Peyer's patch (tissue), 4 donors: Measurements from ENCODE around the gene NHSL2. TPM values are rescaled to one million over a fixed set of nuclear protein-coding genes. Genes with fewer than 3 reads are reported as not detected.

Source experiments
- DNase-seq, 3 donors: peaks; one replicate each; pipeline ENCODE4 v3.0.0-alpha.2; 2017 to 2019
- H3K27ac ChIP-seq, 4 donors: fragments of 200-600 bp; sonication (generic); one replicate each; pipeline ENCODE4 v1.5.1; 2016 to 2019
- H3K27me3 ChIP-seq, 2 donors: fragments of 200-600 bp; sonication (generic); one replicate each; pipeline ENCODE4 v1.5.1; 2019
- H3K36me3 ChIP-seq, 3 donors: fragments of 200-600 bp; sonication (generic); one replicate each; pipeline ENCODE4 v1.5.1; 2016 to 2019
- H3K4me1 ChIP-seq, 4 donors: fragments of 200-600 bp; sonication (generic); one replicate each; pipeline ENCODE4 v1.5.1; 2016 to 2019
- H3K4me3 ChIP-seq, 4 donors: fragments of 200-600 bp; sonication (generic); 1 replicate in 3 of 4; 2 replicates in 1 of 4; pipeline ENCODE4 v1.5.1; 2016 to 2019; ENCODE audit warnings: mild to moderate bottlenecking in 1 of 4
- H3K9me3 ChIP-seq, 4 donors: fragments of 200-600 bp; sonication (generic); one replicate each; pipeline ENCODE4 v1.5.1; 2016 to 2019; ENCODE audit warnings: mild to moderate bottlenecking in 1 of 4
- CTCF ChIP-seq, 6 experiments: fragments of 450-650 bp in 4 of 6; fragments of 200-600 bp in 2 of 6; sonication (generic) in 1 of 6; IDR thresholded peaks; one replicate each; pipeline ENCODE4 v1.5.1; 2017 to 2019; ENCODE audit warnings: antibody characterized with exemption in 6 of 6, mild to moderate bottlenecking in 3 of 6, moderate library complexity in 1 of 6
- POLR2A ChIP-seq, 2 donors: fragments of 450-650 bp; IDR thresholded peaks; one replicate each; pipeline ENCODE4 v1.5.1; 2017; ENCODE audit warnings: antibody characterized with exemption in 2 of 2, mild to moderate bottlenecking in 2 of 2, moderate library complexity in 2 of 2
- total RNA-seq, 4 donors: library from RNA; depleted of rRNA; stranded (reverse); fragments of >200 nt; gene quantifications; one replicate each; pipeline ENCODE4 v1.1.0, GENCODE V29; 2016

NHSL2 gene
- total RNA-seq, 4 donors from 2014 or later = 0.53 to 2.9 (median 2.2) TPM

DNA sequence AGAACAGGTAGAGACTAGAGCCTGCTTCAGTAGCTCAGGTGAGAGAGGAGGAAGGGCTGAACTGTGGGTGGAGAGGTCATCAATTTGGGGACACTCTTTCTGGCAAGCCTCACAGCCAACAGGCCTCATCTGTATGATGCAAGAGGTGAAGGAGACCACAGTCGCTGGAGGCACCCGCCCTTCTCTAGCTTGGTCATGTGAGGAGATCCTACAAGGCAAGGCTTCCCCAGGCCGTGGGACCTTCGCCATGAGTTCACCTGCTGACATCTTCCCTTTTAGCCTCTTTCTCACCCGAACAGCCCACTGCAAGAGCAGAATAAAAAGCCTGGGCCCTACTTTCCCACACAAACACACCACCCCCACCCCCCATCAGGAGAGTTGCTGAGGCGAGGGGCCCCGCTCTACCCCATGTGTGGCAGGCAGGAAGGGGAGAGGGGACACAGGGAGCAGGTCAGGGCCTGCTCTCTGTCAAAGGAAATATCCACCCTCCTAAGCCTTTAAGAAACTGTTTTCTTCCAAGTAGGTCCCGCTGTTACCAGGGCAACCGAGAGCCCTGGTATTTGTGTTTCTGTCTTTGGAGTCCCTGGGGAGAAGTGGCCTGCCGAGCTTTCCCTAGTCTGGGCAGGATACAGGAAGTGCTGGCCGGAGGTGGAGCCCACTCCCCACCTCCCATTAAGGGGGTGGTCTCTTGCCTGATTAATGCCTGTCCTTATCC, 213.0 kb downstream of the NHSL2 start:
- Histone ChIP-seq H3K4me3 (no peak overlapping the region), H3K4me1 (peaks cover 0 to 9% (median 0%) of the 10 kb centered on the region in 4 donors), H3K36me3 (no peaks in the 10 kb centered on the region), H3K27me3 (no peaks in the 10 kb centered on the region), H3K9me3 (no peaks in the 10 kb centered on the region), H3K27ac (peak overlapping the region in 2 of 4 donors; percentile 27 to 54)
- DNase-seq = peak in 1 of 3 donors; percentile 47
- TF ChIP-seq CTCF (IDR thresholded peaks at IDR 0.05) (no peak), POLR2A (IDR thresholded peaks at IDR 0.05) (no peak)

- Histone ChIP-seq H3K4me3 (no peak overlapping the region), H3K4me1 (peaks cover 0 to 9% (median 0%) of the 10 kb centered on the region in 4 donors), H3K36me3 (no peaks in the 10 kb centered on the region), H3K27ac (no peak overlapping the region), H3K9me3 (no peaks in the 10 kb centered on the region), H3K27me3 (no peaks in the 10 kb centered on the region)
- peak in 1 of 3 donors; percentile 18 for DNase-seq
- TF ChIP-seq CTCF (IDR thresholded peaks at IDR 0.05) (no peak), POLR2A (IDR thresholded peaks at IDR 0.05) (no peak)
Observed at GRCh38 chrX:72124540-72125201, 214.0 kb downstream of the NHSL2 start.

GRCh38 chrX:72125331-72126047, 214.8 kb downstream of the NHSL2 start:
- Histone ChIP-seq H3K36me3 (no peaks in the 10 kb centered on the region), H3K27ac (peak overlapping the region in 2 of 4 donors; percentile 53 to 59), H3K4me1 (peaks cover 0 to 8% (median 0%) of the 10 kb centered on the region in 4 donors), H3K27me3 (no peaks in the 10 kb centered on the region), H3K4me3 (no peak overlapping the region), H3K9me3 (no peaks in the 10 kb centered on the region)
- DNase-seq = no peak
- TF ChIP-seq POLR2A (IDR thresholded peaks at IDR 0.05) (no peak), CTCF (IDR thresholded peaks at IDR 0.05) (no peak)

DNA sequence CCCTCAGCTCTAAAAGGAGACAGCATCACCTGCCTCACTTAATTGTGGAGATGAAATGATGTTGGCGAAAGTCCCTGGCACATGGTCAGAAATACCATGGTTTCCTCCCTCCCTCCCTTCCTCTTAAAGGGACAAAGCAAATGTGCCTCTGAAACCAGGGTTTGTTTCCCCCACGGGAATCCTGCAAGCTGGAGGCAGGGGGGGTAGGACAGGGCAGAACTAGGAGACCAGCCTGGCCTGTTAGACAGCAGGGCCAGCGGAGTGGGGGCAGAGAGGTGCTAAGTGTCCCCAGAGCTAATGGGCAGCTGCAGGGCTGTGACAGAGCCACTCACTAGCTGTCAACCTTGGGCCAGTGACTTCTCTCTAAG, 215.4 kb downstream of the NHSL2 start:
- Histone ChIP-seq H3K27me3 (no peaks in the 10 kb centered on the region), H3K9me3 (no peaks in the 10 kb centered on the region), H3K36me3 (no peaks in the 10 kb centered on the region), H3K4me3 (no peak overlapping the region), H3K4me1 (peaks cover 0 to 4% (median under 1%) of the 10 kb centered on the region in 4 donors), H3K27ac (peak overlapping the region in 2 of 4 donors; percentile 53 to 59)
- TF ChIP-seq POLR2A (IDR thresholded peaks at IDR 0.05) (no peak), CTCF (IDR thresholded peaks at IDR 0.05) (no peak)
- no peak for DNase-seq

DNA sequence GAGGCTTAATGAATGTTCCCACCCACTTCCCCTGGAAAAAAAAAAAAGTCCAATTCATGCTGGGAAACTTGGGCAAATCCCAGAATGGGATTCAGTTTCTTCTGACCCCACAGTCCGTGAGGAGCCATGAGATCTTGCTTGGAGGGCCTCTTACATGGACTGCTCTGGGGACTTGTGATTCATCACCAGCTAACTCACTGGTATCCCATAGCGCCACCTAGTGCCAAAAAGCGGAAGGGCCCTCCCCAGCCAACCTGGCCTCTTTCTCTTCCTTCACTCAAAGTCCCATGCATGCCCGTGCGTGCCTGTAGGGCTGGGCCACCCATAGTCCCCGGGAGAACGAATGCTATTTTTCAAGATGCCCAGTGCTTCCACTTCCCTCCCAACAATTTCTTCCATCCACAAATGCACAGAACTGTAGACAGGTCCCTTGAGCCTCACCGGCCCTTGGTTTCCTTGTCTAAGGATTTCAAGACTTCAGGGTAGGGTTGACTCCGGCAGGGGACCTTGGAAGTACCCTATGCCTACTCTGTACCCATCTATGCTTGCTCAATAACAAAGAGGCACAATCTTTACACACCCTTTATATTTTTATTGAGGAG, 216.0 kb downstream of the NHSL2 start:
- TF ChIP-seq CTCF (IDR thresholded peaks at IDR 0.05) (peak; percentile 39 to 82 (median 74)), POLR2A (IDR thresholded peaks at IDR 0.05) (no peak)
- peak overlapping the region in 1 of 4 donors; percentile 59 for H3K27ac ChIP-seq
- H3K27me3 ChIP-seq = no peaks in the 10 kb centered on the region
- DNase-seq = peak; percentile 76 to 93 (median 83)
- H3K4me3 ChIP-seq = no peak overlapping the region
- H3K4me1 ChIP-seq = peaks cover 0 to 5% (median 2%) of the 10 kb centered on the region in 4 donors
- H3K9me3 ChIP-seq = no peaks in the 10 kb centered on the region
- H3K36me3 ChIP-seq = no peaks in the 10 kb centered on the region
